Tibial artery (tissue), 4 donors: ENCODE measurements around the gene SLC1A5.

Experiments used
- DNase-seq, 2 donors: peaks; one replicate each; pipeline ENCODE4 v3.0.0-alpha.2; 2019
- H3K27ac ChIP-seq, 2 donors: fragments of 200-600 bp; sonication (generic) in 1 of 2; 1 replicate in 1 of 2; 2 replicates in 1 of 2; pipeline ENCODE4 v1.5.1; 2018 to 2019; ENCODE audit warnings: mild to moderate bottlenecking in 1 of 2
- H3K27me3 ChIP-seq, 2 donors: fragments of 200-600 bp; sonication (generic) in 1 of 2; one replicate each; pipeline versions ENCODE4 v1.5.1 to v1.6.0; 2016 to 2019
- H3K36me3 ChIP-seq, 3 donors: fragments of 200-600 bp; sonication (generic) in 2 of 3; one replicate each; pipeline ENCODE4 v1.5.1; 2016 to 2019; ENCODE audit warnings: mild to moderate bottlenecking in 2 of 3
- H3K4me1 ChIP-seq, 4 donors: fragments of 200-600 bp; sonication (generic) in 2 of 4; 1 replicate in 3 of 4; 2 replicates in 1 of 4; pipeline ENCODE4 v1.5.1; 2016 to 2019
- H3K4me3 ChIP-seq, 2 donors: fragments of 200-600 bp; sonication (generic) in 1 of 2; 1 replicate in 1 of 2; 2 replicates in 1 of 2; pipeline ENCODE4 v1.5.1; 2018 to 2019; ENCODE audit warnings: mild to moderate bottlenecking in 2 of 2
- H3K9me3 ChIP-seq, 3 donors: fragments of 200-600 bp; sonication (generic) in 1 of 3; one replicate each; pipeline ENCODE4 v1.5.1; 2016 to 2019
- CTCF ChIP-seq, 2 experiments: fragments of 200-600 bp in 1 of 2; fragments of 450-650 bp in 1 of 2; IDR thresholded peaks; one replicate each; pipeline ENCODE4 v1.5.1; 2017 to 2019; ENCODE audit warnings: antibody characterized with exemption in 2 of 2, mild to moderate bottlenecking in 1 of 2, moderate library complexity in 1 of 2
- intact Hi-C: fragments of 100-400 bp; cut with DNase I; formaldehyde crosslinking; loops from one replicate; pipeline ENCODE4 v1.15.0; 2023; ENCODE audit warnings: low total_unique reads

SLC1A5 gene

GRCh38 chr19:46733690-46734292, 54.6 kb downstream of the SLC1A5 start:
- H3K4me3 ChIP-seq, result no peak overlapping the region
- no peak for DNase-seq
- no peak for TF ChIP-seq CTCF (IDR thresholded peaks at IDR 0.05)
- no peak overlapping the region for H3K27ac ChIP-seq
- H3K27me3 ChIP-seq, result no peaks in the 10 kb centered on the region
- no peaks in the 10 kb centered on the region for H3K9me3 ChIP-seq
- intact Hi-C loops, result loop anchor here (10.0 kb wide), 1 partner anchor 119 kb away; no protein-coding TSS in a partner anchor
- peaks cover 45 to 97% (median 73%) of the 10 kb centered on the region in 3 donors for H3K36me3 ChIP-seq
- peaks cover 0 to 20% (median 6%) of the 10 kb centered on the region in 4 donors for H3K4me1 ChIP-seq

- Histone ChIP-seq H3K27ac (no peak overlapping the region), H3K36me3 (peaks cover 46 to 97% (median 77%) of the 10 kb centered on the region in 3 donors), H3K4me1 (peaks cover 0 to 18% (median 5%) of the 10 kb centered on the region in 4 donors), H3K9me3 (no peaks in the 10 kb centered on the region), H3K4me3 (no peak overlapping the region), H3K27me3 (no peaks in the 10 kb centered on the region)
- no peak for TF ChIP-seq CTCF (IDR thresholded peaks at IDR 0.05)
- peak in 1 of 2 donors; percentile 58 for DNase-seq
- intact Hi-C loops, result loop anchor here (10.0 kb wide), 1 partner anchor 118 kb away; no protein-coding TSS in a partner anchor
These were observed 55.3 kb downstream of the SLC1A5 start for GRCh38 chr19:46732966-46733689.

GRCh38 chr19:46732172-46732938, 56.0 kb downstream of the SLC1A5 start:
- peaks cover 0 to 12% (median 5%) of the 10 kb centered on the region in 4 donors for H3K4me1 ChIP-seq

GRCh38 chr19:46731584-46731983, 56.8 kb downstream of the SLC1A5 start:
- intact Hi-C loops, result loop anchor here (10.0 kb wide), 1 partner anchor 117 kb away; no protein-coding TSS in a partner anchor
- H3K4me1 ChIP-seq, result peaks cover 0 to 10% (median 2%) of the 10 kb centered on the region in 4 donors
- no peak overlapping the region for H3K27ac ChIP-seq
- peaks cover 55 to 97% (median 85%) of the 10 kb centered on the region in 3 donors for H3K36me3 ChIP-seq
- no peak for DNase-seq
- no peak overlapping the region for H3K4me3 ChIP-seq
- no peak for TF ChIP-seq CTCF (IDR thresholded peaks at IDR 0.05)
- H3K27me3 ChIP-seq, result no peaks in the 10 kb centered on the region
- no peaks in the 10 kb centered on the region for H3K9me3 ChIP-seq

More at GRCh38 chr19:46732172-46732938, 56.0 kb downstream of the SLC1A5 start:
- H3K9me3 ChIP-seq, result no peaks in the 10 kb centered on the region
- no peak overlapping the region for H3K4me3 ChIP-seq
- intact Hi-C loops, result loop anchor here (10.0 kb wide), 1 partner anchor 118 kb away; no protein-coding TSS in a partner anchor
- TF ChIP-seq CTCF (IDR thresholded peaks at IDR 0.05), result no peak
- H3K36me3 ChIP-seq, result peaks cover 48 to 97% (median 78%) of the 10 kb centered on the region in 3 donors
- no peak for DNase-seq
- H3K27me3 ChIP-seq, result no peaks in the 10 kb centered on the region
- no peak overlapping the region for H3K27ac ChIP-seq

GRCh38 chr19:46731007-46731501, 57.3 kb downstream of the SLC1A5 start:
- no peak overlapping the region for H3K27ac ChIP-seq
- peak in 1 of 2 donors; percentile 44 for DNase-seq
- peaks cover 0 to 10% (median 0%) of the 10 kb centered on the region in 4 donors for H3K4me1 ChIP-seq
- no peaks in the 10 kb centered on the region for H3K27me3 ChIP-seq
- no peak overlapping the region for H3K4me3 ChIP-seq
- intact Hi-C loops, result loop anchor here (10.0 kb wide), 1 partner anchor 116 kb away; no protein-coding TSS in a partner anchor
- no peak for TF ChIP-seq CTCF (IDR thresholded peaks at IDR 0.05)
- H3K36me3 ChIP-seq, result peaks cover 56 to 100% (median 90%) of the 10 kb centered on the region in 3 donors
- H3K9me3 ChIP-seq, result no peaks in the 10 kb centered on the region
